Activated CD4-positive, alpha-beta T cell treated with anti-CD3 and anti-CD28 coated beads, Interleukin-2, amount 50 U/mL, for 4 hours (primary cell): ENCODE results near the gene TIGD6.
"Not testable (repeated sequence)": the region's sequence is repeated elsewhere in the genome, so short reads cannot be mapped to it uniquely, and the experiment has no call there.

Experiments
- DNase-seq, 2 experiments: peaks; one replicate each; pipeline ENCODE4 v3.0.0-alpha.2; 2020

The TIGD6 gene

GRCh38 chr5:150000256-150000989 lies at the start of gene TIGD6, which contains the start of gene HMGXB3:
TIGD6 (minus strand) TSS chr5:150000654; CDS start chr5:149996348, 4,306 bp downstream.
HMGXB3 (plus strand) TSS chr5:150000739; CDS start chr5:150004853, 4,114 bp downstream.
- DNase-seq, result peak; percentile 73 to 76

GRCh38 chr5:150046031-150046430 lies 45.6 kb upstream of the TIGD6 start:
- no peak for DNase-seq

GRCh38 chr5:150045549-150045948 lies 45.1 kb upstream of the TIGD6 start:
- no peak for DNase-seq

GRCh38 chr5:150044712-150045111 lies 44.3 kb upstream of the TIGD6 start:
- DNase-seq, result no peak

GRCh38 chr5:150044329-150044681 lies 43.9 kb upstream of the TIGD6 start:
- DNase-seq, result no peak

- DNase-seq, result no peak
Observed at GRCh38 chr5:150043657-150044328, 43.3 kb upstream of the TIGD6 start.

GRCh38 chr5:150042459-150042858 lies 42.0 kb upstream of the TIGD6 start:
- no peak for DNase-seq

GRCh38 chr5:150038547-150038946 lies 38.1 kb upstream of the TIGD6 start:
- no peak for DNase-seq

- no peak for DNase-seq
Observed at GRCh38 chr5:150036513-150036912, 36.1 kb upstream of the TIGD6 start.

GRCh38 chr5:150035139-150035895 lies 34.9 kb upstream of the TIGD6 start:
- no peak for DNase-seq

GRCh38 chr5:150034662-150035061 lies 34.2 kb upstream of the TIGD6 start:
- no peak for DNase-seq

- DNase-seq, result no peak
Observed at GRCh38 chr5:150033334-150033733, 32.9 kb upstream of the TIGD6 start.

GRCh38 chr5:150028047-150028446 lies 27.6 kb upstream of the TIGD6 start:
- DNase-seq, result not testable (repeated sequence)

- DNase-seq, result no peak
Observed at GRCh38 chr5:150026682-150027172, 26.3 kb upstream of the TIGD6 start.

GRCh38 chr5:150024346-150024984 lies 24.0 kb upstream of the TIGD6 start:
- DNase-seq, result no peak

- no peak for DNase-seq
Observed at GRCh38 chr5:150023136-150023535, 22.7 kb upstream of the TIGD6 start.

- no peak for DNase-seq
Observed at GRCh38 chr5:150022681-150023080, 22.2 kb upstream of the TIGD6 start.

- no peak for DNase-seq
Observed at GRCh38 chr5:150022158-150022531, 21.7 kb upstream of the TIGD6 start.

- no peak for DNase-seq
Observed at GRCh38 chr5:150021491-150022157, 21.2 kb upstream of the TIGD6 start.

- DNase-seq, result no peak
Observed at GRCh38 chr5:150020249-150020648, 19.8 kb upstream of the TIGD6 start.

- no peak for DNase-seq
Observed at GRCh38 chr5:150017226-150018005, 17.0 kb upstream of the TIGD6 start.

GRCh38 chr5:150016537-150016936 lies 16.1 kb upstream of the TIGD6 start:
- no peak for DNase-seq
